ENCODE measurements around the gene ATG7.

Gene ATG7

GRCh38 chr3:11567516-11568467, 295.6 kb downstream of the ATG7 start:
- TF ChIP-seq SPI1 (IDR thresholded peaks at IDR 0.05; ENCODE audit: borderline replicate concordance, low read depth) (no peak), POLR2AphosphoS5 (IDR thresholded peaks at IDR 0.05; ENCODE audit: low read depth) (no peak), REST (IDR thresholded peaks at IDR 0.05; ENCODE audit: insufficient replicate concordance, low read depth) (no peak), GABPA (IDR thresholded peaks at IDR 0.05; ENCODE audit: low read depth) (no peak), CTCF (IDR thresholded peaks at IDR 0.05; ENCODE audit: insufficient read depth, low read length) (no peak)
- DNase-seq (ENCODE audit: low read depth in 1 of 2, low spot score in 1 of 2): no peak
- Histone ChIP-seq H3K27ac (replicated peaks) (no peak overlapping the region), H3K4me3 (replicated peaks; ENCODE audit: insufficient read depth, low read length) (no peak overlapping the region), H3K27me3 (ENCODE audit: insufficient read depth, poor library complexity, severe bottlenecking) (no peaks in the 10 kb centered on the region)

- no peaks in the 10 kb centered on the region for H3K27me3 ChIP-seq (ENCODE audit: insufficient read depth, poor library complexity, severe bottlenecking)
- no peak overlapping the region for H3K27ac ChIP-seq (replicated peaks)
- no peak for DNase-seq (ENCODE audit: low read depth in 1 of 2, low spot score in 1 of 2)
- TF ChIP-seq SPI1 (IDR thresholded peaks at IDR 0.05; ENCODE audit: borderline replicate concordance, low read depth) (no peak), GABPA (IDR thresholded peaks at IDR 0.05; ENCODE audit: low read depth) (no peak), POLR2AphosphoS5 (IDR thresholded peaks at IDR 0.05; ENCODE audit: low read depth) (no peak), REST (IDR thresholded peaks at IDR 0.05; ENCODE audit: insufficient replicate concordance, low read depth) (no peak), CTCF (IDR thresholded peaks at IDR 0.05; ENCODE audit: insufficient read depth, low read length) (no peak)
- H3K4me3 ChIP-seq (replicated peaks; ENCODE audit: insufficient read depth, low read length): no peak overlapping the region
These were observed 296.4 kb downstream of the ATG7 start for GRCh38 chr3:11568503-11569155.

- no peak for TF ChIP-seq SPI1 (IDR thresholded peaks at IDR 0.05; ENCODE audit: borderline replicate concordance, low read depth)
- TF ChIP-seq POLR2AphosphoS5 (IDR thresholded peaks at IDR 0.05; ENCODE audit: low read depth): no peak
- TF ChIP-seq CTCF (IDR thresholded peaks at IDR 0.05; ENCODE audit: insufficient read depth, low read length): no peak
- no peak for TF ChIP-seq GABPA (IDR thresholded peaks at IDR 0.05; ENCODE audit: low read depth)
- TF ChIP-seq REST (IDR thresholded peaks at IDR 0.05; ENCODE audit: insufficient replicate concordance, low read depth): no peak
- no peak overlapping the region for H3K27ac ChIP-seq (replicated peaks)
- H3K4me3 ChIP-seq (replicated peaks; ENCODE audit: insufficient read depth, low read length): no peak overlapping the region
- no peak for DNase-seq (ENCODE audit: low read depth in 1 of 2, low spot score in 1 of 2)
- H3K27me3 ChIP-seq (ENCODE audit: insufficient read depth, poor library complexity, severe bottlenecking): no peaks in the 10 kb centered on the region
These were observed 297.1 kb downstream of the ATG7 start for GRCh38 chr3:11569156-11569741.

All from HL-60 (cell line).